Fibroblast of peridontal ligament (primary cell): ENCODE results near the gene TEN1.
A peak's percentile ranks its signal among the peaks of the same experiment; 100 is the strongest.
"Not testable (repeated sequence)": the region's sequence is repeated elsewhere in the genome, so short reads cannot be mapped to it uniquely, and the experiment has no call there.

Experiments used
- DNase-seq: peaks from one replicate; pipeline ENCODE4 v3.0.0-alpha.2; 2010; ENCODE audit errors: extremely low read depth

TEN1 gene

DNA sequence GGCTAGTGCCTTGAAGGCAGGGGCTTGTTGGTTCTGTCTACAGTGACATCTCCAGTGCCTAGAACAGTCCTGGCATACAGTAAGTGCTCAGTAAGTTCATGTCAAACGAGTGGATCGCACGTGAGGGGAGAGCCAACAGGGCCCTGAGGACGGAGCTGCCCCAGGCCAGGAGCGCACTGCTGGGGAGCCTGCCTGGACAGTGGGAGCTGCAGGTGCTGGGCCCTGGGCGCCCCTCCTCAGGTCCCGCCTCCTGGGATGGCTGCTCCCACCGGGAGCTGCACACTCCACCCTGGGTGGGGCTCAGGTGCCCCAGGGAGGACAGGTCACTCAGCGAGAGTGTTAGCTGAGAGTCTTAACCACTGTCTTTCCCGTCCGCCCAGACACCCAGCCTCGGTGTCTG, 46.3 kb downstream of the TEN1 start:
- DNase-seq: no peak

- DNase-seq: no peak
These were observed 47.7 kb downstream of the TEN1 start for GRCh38 chr17:76026714-76027158.

DNA sequence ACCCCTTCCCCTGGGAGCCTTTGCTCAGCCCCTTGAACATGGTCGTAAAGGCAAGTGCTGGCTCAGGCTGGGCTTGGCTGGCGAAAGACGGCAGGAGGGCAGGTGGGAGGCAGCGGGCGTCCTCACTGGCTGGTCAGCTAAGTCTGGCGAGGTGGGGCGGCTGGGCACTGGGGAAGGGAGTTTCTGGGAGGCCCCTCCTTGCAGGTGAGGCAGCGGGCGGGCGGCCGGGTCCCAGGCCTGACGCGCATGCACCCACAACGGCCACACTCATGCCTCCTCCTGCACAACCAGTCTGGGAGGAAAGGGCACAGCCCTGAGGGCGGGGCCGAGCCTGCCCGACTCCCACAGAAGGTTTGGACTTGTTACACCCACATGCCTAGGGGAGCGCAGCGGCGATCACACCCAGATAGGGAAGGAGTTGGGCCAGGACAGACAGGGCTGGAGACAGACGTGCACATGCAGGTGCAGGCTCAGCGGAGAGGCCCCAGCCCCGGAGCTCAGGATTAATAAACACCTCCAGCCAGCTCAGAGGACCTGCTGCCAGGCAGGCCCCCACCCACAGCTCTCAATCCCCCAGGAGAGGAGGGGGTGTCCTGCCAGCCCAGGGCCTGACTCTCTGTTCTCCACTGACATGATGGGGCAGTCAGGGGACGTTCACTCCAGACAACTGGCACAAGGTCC, 48.3 kb downstream of the TEN1 start, which contains the start of gene EVPL:
TSS of gene EVPL (minus strand) at position 148 of the 681 bp plus-strand sequence. CDS start at position 40, 108 bp downstream.
- DNase-seq: no peak

DNA sequence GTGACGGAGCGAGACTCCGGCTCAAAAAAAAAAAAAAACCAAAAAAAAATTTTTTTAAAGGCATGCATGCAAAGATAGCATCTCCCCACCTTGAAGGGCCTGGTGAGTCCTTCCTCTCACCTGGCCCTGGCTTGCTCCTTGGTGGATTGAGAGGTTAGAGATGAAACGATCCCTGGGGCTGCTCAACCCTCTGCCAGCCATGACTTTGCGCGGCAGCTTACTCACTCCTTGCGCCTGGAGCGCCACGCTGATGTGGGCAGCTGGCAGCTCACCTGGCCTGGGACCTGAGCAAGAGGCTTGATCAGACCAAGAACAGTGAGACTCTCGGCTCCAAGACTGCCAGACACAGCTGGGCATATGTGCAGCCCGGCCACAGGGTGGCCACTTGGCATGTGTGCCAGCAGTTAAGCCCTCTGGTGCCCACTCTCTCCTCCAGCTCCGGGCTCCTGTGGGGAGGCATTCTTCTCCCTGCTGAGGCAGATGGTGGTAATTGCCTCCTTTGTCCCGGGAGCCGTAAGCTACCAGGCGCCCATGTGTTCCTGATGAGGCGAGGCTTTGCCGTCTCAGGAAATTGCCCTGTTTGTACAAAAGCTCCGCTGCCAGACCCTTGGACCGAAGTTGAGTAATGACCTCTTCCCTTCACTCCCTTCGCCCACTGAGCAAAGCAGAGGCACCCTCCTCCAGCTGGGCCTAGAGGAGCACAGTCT, 53.2 kb downstream of the TEN1 start:
- DNase-seq: no peak

DNA sequence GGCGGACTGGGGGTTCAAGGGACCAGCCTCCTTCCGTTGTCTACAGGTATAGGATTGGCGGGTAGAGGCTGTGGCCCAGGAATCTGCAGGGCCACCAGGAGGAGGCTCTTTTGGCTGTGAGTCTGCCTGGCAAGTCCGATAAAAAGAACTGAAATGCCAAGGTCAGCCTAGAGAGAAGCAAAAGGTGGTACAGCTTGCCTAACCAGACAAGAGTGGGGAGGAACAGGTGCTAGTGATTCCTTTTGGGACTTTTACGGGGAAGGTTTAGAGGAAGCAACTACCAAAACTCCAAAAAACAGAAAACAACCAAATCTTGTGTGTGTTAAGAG, 53.7 kb downstream of the TEN1 start:
- no peak for DNase-seq

- no peak for DNase-seq
These were observed 54.1 kb downstream of the TEN1 start for GRCh38 chr17:76033139-76033538.

DNA sequence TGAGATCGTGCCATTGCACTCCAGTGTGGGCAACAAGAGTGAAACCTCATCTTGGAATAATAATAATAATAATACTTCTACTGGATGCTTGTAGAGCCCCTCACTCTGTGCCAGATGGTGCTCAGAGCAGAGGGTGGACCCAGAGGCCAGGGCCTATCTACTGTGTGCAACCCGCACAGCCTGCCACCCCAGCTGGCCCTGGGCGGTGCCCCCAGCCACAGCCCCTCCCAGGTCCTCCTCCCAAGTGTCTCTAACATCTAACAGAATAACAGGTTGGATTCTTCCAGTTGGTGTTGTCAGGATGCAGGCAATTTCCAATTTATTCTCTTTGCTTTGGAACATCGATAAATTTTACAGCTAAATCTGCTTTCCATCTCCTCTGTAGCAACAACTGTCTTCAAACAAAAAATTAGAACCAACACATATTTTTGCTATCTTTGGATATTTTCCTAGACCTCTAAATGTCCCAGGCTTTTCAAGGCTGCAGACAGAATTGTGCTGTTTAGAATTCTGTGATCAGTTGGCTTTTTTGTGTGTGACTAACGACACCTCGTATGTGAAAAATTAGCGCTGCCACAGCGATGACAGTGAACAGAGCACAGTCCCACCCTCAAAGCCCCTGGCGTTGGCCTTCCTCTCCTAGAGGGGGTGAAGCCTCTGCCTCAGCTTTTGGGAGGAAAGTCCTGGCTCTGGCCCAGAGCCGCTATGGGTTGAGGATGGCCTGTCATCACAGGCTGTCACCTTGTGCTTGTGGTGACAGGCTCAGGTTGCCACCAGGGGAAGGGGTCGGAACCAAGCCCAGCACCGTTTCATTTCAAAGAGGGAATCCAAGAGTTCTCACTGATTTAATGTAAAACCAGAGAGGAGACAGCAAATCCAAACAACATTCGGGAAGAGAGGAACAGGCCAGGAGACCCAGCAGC, 55.6 kb downstream of the TEN1 start:
- no peak for DNase-seq

GRCh38 chr17:76036497-76037261, 57.6 kb downstream of the TEN1 start:
- no peak for DNase-seq

DNA sequence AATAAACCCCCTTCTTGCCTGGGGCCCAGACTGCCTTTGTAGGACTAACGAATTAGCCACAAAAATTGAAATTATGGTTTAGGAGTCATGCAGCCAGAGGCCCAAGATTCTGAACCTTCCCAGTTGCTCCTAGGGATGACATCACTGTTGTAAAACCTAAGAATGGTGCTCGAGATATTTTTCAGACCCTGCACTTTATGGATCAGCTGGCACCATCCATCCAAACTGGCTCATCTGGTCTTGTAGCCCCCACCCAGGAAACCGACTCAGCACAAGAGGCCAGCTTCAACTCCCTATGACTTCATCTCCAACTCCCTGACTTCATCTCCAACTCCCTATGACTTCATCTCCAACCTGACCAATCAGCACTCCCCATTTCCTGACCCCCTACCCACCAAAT, 59.0 kb downstream of the TEN1 start:
- peak; percentile 33 for DNase-seq

GRCh38 chr17:76039121-76039520, 60.1 kb downstream of the TEN1 start:
- DNase-seq: peak; percentile 2

- DNase-seq: no peak
These were observed 61.3 kb downstream of the TEN1 start for GRCh38 chr17:76040376-76040775.

- DNase-seq: not testable (repeated sequence)
These were observed 63.8 kb downstream of the TEN1 start for GRCh38 chr17:76042868-76043267.

GRCh38 chr17:76044475-76045007, 65.5 kb downstream of the TEN1 start:
- not testable (repeated sequence) for DNase-seq

GRCh38 chr17:76046064-76046463, 67.0 kb downstream of the TEN1 start:
- no peak for DNase-seq

DNA sequence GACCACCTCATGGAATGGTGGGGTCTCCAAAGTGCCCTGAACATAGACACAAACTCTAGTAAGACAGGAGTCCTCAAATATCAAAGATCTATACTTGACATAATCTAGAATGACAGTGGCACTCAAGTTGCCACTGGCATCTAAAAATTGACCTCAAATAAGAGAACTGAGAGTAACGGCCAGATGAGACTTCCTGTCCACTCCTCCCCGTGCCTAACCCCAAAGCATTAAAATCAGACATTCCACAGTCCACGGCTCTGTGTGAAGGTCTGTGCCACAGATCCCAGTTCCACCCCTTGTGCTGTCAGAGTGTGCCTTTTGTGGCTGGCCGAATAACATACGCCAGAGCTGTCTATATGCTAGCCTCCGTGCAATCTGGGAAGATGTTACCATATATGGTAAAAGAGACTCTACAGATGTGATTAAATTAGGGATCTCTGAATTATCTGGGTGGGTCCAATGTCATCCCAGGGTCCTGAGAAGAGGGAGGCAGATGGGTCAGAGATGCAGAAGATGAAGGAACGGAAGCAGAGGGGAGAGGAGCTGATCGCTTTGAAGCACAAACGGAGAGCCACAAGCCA, 69.1 kb downstream of the TEN1 start:
- DNase-seq: no peak

GRCh38 chr17:76048711-76049110, 69.7 kb downstream of the TEN1 start:
- no peak for DNase-seq

DNA sequence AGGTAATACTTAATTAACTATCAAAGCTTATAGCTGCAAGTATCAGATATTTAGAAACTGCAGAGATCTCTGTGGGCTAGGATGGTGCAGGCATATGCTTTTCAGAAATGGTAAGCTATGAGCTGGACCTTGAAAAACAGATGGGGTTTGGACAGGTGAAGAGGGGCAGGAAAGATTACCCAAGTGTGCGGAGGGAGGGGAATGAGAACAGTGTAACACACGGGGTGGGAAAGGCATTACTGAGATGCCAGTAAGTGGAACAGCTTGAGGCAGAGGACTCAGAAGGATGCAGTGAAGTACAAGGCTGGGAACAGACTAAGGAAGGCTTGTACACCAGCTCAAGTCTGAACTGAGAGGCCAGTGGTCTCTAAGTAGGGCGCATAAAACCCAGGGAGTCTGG, 70.2 kb downstream of the TEN1 start:
- no peak for DNase-seq

- DNase-seq: no peak
These were observed 70.9 kb downstream of the TEN1 start for GRCh38 chr17:76049836-76050537.
